GM19351 (cell line): ENCODE measurements around the gene PCNX4.

ENCODE experiments used
- ATAC-seq: cut with Tn5 transposase; IDR thresholded peaks from one replicate; pipeline ENCODE4 v1.9.1; 2021; ENCODE audit warnings: mild to moderate bottlenecking, moderate library complexity; ENCODE audit not compliant: unreplicated experiment

PCNX4 gene

DNA sequence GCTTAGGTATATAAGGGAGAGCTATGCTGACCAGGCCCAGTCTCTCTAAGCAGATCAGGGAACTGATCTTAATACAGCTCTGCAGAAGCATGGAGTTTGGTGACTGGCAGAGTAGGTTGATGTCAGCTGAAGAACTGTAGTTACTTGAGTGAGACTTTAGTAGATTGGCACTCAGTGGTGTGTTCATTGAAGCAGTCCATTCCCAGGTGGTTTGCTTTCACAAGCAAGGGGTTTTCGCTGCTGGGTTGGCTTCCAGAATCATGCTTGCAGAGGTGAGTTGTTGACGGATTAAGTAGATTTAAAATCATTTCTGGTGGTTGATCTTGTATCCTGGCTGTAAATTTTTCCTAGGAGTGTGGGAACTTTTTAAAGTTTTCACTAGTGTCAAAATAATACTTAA is 80.0 kb downstream of the PCNX4 start:
- ATAC-seq = no peak

DNA sequence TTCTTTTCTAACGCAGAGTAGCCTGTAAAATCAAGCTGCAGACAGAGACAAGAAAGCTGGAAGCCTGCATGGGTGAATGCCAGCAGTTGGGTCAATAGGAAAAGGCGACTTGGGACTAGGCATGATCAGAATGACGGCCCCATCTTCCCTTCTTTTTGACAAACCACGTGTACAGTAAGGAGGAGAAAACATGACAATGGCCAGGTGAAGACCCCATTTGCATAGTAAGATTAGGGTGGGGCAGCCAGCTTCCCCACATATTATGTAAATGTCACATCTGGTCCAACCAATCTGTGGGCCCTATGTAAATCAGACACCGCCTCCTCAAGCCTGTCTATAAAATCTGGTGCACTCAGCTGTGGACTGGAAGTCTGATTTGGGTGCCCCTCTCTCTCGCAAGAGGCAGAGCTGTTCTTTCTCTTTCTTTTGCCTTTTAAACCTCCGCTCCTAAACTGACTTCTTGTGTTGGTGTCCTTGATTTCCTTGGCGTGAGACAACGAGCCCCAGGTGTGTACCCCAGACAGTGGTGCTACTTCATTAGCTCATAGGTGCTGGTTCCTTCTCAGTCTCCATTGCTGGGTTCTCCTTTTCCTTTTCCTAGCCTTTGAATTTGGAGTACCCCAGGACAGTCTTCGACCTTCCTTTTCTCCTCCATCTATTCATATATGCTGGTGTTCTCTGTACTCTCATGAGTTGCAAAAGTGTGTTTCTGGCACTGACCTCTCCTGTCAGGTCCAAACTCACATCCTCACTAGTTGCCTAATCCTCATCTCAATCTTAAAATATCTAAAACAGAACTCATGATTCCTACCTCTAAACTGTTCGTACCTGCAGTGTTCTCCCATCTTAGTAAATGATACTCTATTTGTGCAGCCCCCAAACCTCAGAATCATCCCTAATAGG is 82.9 kb downstream of the PCNX4 start:
- no peak for ATAC-seq

DNA sequence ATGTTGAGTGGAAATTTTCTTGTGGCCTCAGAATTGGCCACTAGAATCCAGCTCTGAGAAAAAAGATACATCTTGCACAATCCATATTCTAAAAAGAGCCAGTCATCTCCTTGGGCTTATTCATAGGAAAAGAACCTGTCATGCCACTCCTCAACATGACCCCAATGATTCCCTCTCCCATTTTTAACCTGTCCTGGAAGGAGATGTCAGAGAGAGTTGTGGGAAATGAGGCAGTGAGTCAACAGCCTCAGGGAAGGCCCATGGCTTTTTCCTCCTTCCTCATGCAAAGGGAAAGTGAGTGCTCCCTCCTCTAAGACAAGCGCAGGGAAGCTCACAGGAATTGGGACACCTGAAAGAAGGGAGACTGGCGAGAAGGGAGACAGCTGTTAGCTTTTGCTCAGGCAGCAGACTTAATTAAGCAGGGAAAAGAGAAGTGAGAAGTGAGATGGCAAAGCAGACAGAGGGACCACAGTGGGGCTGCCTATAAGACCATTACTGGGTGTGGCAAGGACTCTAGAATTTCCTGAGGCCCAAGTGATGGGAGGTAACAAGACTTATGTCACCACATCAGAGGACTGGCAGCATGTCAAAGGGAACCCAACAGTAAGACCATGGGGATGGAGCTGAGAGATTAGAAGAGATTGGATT is 83.7 kb downstream of the PCNX4 start:
- no peak for ATAC-seq

DNA sequence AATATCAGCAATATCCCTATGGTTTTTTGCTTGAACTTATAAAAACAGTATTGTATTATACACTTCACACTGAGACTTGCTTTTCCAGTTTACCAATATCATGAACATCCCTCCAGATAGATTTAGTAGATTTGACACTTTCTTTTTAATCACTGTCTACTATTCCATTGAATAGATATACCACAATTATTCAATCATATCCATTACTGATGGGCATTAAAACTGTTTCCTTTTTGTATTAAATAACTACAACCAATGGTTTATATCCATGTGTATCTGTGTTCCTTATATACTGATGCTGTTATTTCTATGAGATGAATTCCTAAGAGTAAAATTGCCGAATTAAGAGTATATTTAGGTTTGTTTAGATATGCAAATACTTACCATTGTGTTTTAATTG is 86.4 kb downstream of the PCNX4 start:
- ATAC-seq = no peak

DNA sequence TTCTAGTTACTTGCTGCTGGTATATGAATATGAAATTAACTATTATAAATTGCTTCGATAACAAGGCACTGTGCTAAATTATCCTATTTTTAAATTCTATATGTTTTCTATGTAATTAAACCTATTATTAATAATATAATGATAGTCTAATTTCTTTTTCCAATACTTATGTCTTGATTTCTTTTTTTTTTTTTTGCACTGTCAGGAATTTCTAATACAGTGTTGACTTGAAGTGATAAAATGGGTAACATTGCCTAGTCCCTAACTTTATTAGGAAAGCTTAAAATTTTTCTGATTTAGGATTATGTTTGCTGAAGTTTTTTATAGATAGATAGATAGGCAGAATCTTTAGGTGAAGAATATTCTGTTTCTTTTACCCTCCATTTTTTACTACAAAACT is 87.1 kb downstream of the PCNX4 start:
- ATAC-seq = no peak

DNA sequence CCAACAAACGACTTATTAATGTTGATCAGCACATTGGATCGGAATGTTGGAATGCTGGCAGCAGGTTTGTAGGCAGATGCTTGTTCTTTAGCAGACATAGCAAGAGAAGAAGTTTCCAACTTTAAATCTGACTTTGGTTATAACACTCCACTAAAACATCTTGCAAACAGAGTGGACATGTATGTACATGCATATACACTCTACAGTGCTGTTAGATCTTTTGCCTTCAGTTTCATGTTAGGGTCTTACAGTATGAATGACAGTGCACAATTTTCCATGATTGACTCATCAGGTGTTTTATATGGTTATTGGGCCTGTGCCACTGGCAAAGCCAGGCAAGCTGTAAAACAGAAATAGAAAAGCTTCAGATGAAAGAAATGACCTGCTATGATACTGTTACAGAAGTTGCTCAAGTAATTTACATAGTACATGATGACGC is 87.7 kb downstream of the PCNX4 start:
- no peak for ATAC-seq

DNA sequence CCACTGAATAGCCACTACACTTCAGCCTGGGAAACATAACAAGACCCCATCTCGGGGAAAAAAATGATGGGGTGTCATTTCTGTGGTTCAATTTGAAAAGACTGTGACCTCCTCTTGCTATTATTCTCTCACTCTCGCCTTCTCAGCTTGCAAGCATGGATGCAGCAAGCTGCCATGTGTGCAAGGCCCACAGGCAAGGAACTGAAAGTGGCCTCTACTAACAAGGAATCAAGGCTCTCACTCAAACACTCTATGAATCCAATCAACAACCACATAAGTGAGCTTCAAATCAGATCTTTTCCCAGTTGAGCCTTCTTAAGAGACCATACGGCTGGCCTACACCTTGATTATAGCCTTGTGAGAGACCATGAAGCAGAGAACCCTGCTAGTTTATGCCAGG is 91.4 kb downstream of the PCNX4 start:
- ATAC-seq = peak; percentile 18

DNA sequence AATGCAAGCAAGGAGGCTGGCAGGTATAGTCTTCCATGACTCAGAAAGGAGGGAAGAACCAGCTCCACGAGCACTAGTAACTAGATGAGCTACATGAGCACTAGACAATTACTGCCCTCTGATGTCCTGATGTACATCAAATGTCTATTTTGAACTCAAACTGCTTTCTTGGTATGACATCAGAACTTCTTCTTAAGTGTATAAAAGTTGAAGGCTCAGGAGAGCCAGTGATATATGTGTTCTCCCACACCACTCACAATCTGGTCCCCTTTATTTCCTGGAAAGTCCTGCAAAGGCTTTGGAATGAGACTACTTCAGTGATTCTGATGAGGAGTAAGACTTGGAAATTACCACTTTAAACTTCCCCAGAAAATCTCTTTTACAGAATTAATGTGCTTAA is 92.0 kb downstream of the PCNX4 start:
- peak; percentile 49 for ATAC-seq

DNA sequence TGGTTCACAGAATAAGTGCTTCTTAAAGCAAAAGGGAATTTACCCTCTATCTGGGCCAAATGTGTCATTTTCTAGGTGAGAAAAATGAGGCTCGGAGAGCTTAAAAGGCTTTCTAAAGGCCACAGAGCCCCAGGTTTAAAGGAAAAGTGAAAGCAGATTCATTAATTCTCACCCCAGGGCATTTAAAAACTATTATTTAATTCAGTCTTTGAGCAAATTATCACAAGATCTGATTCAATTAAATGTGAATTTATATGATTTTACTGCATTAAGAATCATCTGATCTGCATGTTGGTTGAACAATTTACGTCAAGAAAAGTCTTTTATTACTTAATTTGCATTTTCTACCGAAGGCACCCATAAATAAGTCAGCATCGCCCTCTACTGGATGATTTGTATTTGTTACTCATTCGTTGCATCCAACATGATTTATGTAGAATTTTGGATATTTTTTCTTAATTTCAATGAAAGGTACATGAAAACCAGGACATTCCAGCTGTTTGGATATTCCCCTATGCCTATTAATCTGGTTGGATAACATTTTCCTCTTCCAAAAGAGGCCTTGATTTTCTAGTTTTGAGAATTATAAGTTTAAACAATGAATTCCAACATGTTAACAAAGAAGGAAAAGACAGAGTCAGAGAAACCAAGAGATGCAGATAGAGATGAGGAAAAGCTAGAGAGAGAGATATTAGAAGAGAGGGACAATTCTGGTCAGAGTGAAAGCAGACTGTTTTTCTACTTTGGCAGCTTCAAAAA is 92.6 kb downstream of the PCNX4 start:
- peak; percentile 41 for ATAC-seq

DNA sequence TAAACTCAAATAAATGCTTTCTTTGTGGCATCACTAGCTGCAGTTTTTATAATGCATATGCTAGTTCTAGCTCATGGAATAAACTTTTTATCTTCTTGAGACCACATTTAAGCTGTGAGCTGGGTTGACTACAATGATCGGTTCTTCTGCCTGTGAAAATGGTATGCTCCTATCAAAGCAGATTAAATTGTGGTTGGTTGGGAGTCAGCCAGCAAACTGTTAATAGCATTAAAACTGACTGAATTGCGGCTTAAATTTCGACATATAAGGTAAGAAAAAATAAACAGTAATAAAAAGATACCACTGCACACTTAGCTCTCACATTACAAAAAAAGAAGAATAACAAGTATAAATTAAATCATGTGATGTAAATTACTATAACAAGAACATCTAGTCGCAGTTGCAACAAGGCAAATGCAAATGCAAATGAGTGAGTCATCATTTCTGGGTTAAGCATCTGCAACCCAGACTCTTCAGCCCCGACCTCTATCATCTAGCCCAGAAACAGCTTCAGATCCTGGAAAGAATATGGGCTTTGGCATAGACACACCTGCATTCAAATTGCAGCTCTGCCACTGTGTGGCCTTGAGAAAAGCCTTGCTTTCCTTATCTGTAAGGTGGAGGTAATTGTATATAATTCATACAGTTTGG is 93.3 kb downstream of the PCNX4 start:
- no peak for ATAC-seq

DNA sequence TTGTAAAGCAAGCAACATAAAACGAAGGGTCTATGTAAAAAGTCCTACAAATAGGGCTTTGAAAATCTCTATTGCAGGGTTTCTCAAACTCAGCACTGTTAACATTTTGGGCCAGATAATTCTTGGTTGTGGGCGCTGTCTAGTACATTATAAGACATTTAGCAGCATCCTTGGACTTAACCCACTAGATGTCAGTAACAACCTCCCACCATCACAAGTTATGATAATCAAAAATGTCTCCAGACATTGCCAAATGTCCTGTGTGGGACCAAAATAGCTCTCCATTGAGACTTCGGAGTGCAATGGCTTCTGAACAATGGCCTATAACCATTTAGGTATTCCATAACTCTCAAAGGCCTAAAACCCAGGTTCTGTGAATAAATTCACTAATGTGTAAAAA is 96.4 kb downstream of the PCNX4 start:
- ATAC-seq = peak; percentile 35

DNA sequence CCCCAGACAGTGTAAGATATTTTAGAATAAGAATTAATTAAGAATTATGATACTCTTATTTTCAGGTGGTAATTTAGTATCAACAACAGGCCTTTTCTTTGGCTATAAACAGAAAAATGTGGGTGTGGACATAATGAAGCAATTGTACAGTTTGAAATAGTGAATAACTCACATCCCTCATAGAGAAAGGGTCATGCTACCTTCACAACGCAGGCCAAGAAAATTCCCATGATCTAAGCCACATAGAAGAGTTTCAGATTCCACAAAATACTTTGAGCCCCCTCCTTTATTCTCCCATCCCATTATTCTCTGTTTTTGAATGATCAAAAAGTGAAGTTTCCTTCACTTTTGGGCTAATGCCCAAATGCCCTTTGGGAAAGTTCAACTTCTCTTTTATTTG is 97.0 kb downstream of the PCNX4 start:
- no peak for ATAC-seq

DNA sequence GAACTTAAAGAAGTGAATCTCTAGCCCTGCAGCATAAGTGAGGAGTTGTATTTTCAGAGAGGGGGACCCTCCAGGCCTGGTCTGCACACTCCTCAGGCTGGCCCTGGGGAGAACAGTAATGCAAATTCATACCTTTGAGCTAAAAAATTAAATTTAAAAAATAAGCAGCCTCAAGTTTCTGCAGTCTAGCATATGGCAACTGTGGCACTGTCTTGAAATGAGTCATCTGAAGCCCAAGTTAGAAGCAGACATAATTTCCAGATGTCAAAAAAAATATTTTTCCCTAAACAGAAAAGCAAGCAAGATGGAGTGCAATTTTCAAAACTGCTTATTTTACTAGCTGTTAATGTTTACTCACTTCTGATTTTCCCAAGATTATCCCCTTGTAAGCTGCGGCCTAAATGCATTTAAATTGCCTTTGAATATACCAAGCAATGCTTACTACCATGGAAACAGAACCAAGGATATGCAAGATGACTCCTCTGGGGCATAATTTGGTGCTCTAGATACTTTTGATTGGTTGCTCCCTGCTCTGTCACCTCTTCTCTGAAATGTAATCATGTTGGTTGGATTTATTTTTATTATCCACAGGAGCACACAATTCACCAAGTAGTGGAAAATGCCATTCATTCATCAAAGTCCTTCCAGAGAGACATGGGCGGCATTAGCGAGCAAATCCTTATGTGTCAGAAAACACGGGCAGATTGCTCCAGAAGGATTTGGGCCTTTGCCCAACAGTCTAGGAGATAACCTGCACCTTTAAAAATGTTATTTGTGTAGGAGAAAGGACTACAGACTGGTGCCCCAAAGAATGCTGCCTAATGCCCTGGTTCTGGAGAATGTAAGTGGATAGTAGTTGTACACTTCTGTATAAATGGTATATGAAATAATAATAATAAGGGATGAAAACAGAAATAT is 98.5 kb downstream of the PCNX4 start:
- peak; percentile 60 for ATAC-seq

DNA sequence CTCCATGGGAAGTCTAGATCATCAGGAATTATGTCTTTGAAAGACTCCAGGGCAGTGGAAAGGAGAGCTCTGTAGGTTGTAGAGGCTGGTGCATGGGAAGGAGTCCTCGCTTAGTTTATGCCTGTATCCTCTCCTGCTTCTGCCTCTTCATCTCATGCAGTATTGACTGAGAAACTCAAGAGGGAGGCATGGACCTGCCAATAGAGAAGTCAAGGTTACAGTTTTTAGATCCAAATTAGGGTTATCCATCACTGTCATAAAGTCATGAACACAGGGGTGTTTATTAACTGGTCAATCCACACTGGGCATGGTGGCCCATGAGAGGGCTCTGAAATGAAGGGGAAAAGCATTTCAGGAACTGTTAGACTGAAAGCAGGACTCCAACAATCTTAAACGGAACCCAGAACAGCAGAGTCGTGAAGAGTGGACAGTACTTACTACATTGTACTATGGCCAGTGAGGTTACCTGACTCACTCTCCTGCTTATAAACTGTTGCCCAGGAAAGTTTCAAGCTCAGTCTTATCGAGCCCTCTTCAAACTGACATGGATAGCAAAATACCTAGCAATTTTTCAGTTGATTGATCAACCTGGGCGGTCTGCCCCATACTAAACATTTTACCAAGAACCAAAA is 103.6 kb downstream of the PCNX4 start:
- ATAC-seq = peak; percentile 90

DNA sequence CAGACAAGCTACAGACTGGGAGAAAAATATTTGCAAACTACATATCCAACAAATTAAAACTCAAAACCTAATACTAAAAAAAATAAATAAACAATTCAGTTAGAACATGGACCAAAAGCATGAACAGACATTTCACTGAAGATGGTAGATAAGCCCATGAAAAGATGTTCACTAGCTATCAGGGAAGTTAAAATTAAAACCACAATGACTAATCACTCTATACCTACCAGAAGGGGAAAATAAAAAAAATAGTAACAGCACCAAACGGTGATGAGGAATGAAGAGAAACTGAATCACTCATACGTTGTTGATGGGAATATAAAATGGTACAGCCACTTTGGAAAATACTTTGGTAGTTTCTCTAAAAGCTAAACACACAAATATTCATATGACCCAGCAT is 104.6 kb downstream of the PCNX4 start:
- no peak for ATAC-seq

DNA sequence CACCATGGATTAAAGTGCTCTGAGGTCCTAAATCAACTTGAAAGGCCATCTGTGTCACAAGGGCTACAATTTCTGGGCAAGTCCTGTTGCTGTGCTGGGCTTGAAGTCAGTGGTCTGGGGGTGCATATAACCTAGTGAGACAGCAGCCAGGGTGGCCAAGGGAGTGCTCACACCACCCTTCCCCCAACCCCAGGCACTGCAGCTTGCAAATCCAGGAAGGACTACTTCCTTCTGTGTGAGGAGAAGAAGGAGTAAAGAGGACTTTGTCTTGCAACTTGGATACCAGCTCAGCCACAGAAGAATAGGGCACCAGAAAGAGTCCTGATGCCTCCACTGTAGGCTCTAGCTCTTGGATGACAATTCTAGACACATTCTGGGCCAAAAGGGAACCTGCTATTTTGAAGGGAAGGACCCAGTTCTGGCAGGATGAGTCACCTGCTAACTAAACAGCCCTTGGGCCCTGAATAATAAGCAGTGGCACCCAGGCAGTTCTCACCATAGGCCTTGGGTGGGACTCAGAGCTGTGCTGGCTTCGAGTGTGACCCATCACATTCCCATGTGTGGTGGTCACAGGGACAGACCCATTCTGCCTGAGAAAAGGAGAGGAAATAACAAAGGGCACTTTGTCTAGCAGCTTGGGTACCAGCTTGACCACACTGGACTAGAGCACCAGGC is 106.0 kb downstream of the PCNX4 start:
- ATAC-seq = no peak

DNA sequence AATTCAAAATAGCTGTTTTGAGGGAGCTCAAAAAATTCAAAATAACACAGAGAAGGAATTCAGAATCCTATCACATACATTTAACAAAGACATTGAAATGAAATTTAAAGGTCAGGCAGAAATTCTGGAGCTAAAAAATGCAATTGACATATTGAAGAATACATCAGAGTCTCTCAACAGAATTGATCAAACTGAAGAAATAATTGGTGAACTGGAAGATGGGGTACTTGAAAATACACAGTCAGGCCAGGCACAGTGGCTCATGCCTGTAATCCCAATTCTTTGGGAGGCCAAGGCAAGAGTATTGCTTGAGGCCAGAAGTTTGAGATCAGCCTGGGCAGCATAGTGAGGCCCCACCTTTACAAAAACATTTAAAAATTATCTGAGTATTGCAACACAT is 107.6 kb downstream of the PCNX4 start:
- no peak for ATAC-seq

DNA sequence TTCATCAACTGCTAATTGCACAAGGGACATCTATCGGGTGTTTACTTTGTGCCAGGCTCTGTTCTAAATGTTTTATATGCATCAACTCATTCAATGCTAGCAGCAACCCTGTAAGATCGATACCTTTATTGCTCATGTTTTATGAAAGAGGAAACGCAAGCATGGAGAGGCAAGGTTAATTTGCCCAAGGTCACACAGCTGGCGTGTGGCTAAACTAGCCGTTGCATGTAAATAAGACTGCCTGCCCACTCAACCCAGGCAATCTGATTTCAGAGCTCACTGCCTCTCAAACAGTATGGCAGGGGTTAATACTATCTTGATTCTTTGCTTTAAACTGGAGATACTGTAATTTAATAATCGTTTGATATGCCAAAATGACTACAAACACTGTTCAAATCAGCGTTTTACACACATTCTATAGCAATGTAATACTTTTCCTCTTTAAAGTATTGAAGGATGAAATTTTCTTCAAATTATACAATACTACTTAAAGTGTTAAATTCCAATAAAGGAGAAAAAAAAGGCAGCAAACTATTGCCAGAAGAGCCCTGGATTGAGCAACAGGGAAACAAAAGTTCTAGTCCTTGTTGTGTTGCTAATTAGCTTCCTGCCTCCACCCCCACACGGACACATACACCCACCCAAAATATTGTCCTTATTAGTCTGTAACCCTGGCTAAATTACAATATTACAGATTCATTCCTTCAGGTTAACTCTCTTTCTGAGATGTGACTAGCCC is 112.5 kb downstream of the PCNX4 start:
- ATAC-seq = peak; percentile 70
